HG02759 (cell line): ENCODE measurements around the gene CUL4A.
A peak's percentile ranks its signal among the peaks of the same experiment; 100 is the strongest.
"Not testable (repeated sequence)": the region's sequence is repeated elsewhere in the genome, so short reads cannot be mapped to it uniquely, and the experiment has no call there.

ENCODE experiments used
- ATAC-seq: cut with Tn5 transposase; IDR thresholded peaks from one replicate; pipeline ENCODE4 v1.9.1; 2021; ENCODE audit warnings: mild to moderate bottlenecking, moderate library complexity; ENCODE audit not compliant: unreplicated experiment

Gene CUL4A

DNA sequence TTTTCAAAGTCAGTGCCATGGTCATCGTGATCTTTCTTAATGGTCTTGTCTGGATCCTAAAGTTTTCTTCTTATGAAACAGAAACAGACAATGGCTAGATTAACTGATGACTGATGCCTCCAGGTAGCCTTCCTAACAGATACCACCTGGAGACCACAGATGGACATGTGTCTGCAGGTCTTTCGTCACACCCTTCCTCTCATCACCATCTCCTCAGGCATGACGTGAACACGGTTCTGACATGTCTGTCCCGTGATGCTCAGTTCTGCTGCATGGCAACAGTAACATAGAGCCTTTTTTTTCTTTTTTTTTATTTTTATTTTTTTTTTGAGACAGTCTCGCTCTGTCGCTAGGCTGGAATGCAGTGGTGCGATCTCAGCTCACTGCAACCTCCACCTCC lies 74.5 kb downstream of the CUL4A start:
- ATAC-seq, result no peak

DNA sequence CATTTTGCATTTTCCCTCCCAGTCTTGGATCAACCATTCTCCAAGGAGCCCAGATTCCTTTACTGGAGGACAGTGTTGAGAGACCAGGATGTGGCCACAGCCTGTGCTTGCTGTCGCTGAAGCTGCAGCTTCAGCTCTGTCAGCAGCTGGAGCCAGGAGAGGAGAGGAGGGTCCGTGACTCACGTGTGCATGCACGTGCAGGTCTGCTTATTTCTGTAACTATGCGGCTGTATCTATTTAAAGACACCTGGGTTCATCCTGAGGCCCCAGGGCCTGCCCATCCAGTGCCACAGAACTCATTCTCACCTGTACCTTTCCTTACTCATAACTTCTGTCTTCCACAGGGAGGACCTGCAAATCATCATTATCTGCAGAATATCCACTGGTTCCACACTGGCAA lies 79.5 kb downstream of the CUL4A start:
- ATAC-seq, result no peak

DNA sequence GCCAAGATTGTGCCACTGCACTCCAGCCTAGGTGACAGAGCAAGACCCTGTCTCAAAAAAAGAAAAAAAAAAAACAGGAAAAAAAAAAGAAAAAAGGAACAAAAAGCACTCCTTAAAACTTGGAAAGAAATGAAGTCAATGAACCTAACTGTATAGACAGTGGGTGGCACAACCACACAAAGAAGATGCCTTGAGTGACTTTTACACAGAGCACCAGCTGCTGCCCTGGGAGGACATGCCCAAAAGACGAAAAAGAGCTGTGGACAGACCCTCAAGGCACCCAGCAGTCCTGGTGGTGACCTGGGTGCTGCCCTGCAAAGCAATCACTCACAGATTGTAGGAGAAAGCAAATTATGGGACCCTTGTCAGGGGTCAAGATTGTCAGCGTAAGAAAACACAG lies 81.7 kb downstream of the CUL4A start:
- no peak for ATAC-seq

- ATAC-seq, result no peak
These were observed 82.8 kb downstream of the CUL4A start for GRCh38 chr13:113292021-113292862.

- ATAC-seq, result no peak
These were observed 84.3 kb downstream of the CUL4A start for GRCh38 chr13:113293686-113294085.

GRCh38 chr13:113295776-113296175 lies 86.4 kb downstream of the CUL4A start:
- no peak for ATAC-seq

DNA sequence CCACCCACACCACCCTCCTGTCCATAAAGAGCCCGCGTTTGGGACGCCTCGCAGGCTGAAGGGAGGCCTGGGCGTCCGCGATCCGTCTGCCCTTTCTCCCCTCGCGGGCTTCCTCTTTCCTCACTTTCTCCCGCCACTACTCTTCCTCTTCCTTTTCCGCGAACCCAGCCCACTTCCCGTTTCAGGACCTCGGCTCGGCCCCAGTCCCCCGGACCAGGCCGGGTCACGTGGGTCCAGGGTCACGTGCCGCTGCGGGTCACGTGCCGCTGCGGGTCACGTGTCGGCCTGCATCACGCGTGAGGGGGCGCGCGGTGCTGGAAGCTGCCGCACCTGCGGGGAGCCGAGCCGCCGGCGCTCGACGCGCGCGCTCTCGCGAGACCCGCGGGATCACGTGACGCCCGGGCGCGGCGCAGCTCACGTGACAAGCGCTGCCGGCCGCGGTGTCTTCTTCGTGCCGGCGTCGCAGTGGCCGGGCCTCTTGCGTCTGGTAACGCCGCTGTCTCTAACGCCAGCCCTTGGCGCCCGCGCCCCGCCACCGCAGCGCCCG lies 87.5 kb downstream of the CUL4A start, which contains the start of gene LAMP1:
LAMP1 (plus strand) TSS at position 417 of the 547 bp plus-strand sequence. CDS start 196 bp downstream, outside the sequence.
- ATAC-seq, result peak; percentile 86

DNA sequence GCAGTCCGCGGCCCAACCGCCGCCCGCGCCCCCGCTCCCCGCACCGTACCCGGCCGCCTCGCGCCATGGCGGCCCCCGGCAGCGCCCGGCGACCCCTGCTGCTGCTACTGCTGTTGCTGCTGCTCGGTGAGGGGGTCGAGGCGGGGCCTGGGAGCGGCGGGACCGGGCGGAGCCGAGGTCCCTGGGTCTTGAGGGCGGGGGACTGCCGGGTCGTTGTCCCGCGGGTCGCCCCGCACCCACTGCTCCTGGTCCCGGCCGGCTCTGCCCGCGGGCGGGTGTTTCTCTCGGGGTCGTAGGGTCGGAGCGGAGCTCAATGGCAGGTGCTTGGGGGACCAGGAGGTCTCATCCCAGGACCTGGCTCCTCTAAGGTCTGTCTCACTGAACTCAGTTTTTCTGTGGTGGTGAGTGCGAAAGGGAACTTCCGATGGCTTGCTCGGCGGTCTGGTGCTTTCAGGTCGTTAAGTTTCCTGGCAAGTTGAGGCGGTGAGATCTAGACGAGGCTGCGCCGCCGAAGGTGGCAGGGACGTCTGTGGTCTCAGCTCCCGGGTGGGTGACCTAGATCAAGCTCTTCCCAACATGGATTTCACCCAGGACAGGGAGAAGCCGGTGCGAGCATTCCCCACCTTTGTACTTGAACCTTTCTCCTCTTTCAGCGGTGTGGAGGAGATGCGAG lies 88.1 kb downstream of the CUL4A start:
- ATAC-seq, result peak; percentile 25

DNA sequence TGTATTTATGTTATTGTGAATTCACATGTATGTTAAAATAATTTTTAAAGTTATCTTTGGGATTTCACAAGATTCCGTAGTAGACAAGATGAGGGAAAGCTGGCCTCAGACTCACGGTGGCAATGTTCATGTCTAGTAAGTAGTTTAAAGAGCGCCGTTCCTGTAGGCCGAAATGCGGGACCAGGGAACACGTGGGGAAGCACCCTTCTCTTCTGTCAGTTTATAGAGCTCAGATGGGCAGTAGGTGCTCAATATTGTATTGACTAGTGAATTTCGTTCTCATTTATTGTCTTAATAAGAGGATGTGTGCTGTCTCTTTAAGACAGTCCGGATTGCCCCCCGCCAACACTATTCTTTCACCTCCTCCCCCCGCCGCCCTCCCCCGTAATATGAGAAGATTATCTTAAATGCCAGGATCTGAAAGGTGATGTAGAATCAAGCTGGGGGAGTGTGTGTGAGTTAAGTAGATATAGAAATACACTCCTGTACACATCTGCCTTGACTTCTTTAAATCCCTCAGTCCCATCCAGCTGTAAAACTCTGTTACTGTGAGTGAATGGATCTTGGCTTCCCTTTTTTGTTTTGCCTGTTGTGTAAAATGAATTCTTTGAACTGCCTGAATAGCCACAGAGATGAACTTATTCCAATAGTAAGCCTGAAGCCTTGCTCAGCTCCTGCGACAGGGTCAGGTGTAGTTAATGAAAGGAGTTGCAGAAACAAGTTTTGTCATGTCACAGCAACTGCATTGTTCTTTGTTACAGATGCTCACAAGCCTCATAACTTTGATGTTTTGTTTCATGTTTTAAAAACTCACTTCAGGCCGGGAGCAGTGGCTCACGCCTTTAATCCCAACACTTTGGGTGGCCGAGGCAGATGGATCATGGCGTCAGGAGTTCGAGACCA lies 88.9 kb downstream of the CUL4A start:
- no peak for ATAC-seq

DNA sequence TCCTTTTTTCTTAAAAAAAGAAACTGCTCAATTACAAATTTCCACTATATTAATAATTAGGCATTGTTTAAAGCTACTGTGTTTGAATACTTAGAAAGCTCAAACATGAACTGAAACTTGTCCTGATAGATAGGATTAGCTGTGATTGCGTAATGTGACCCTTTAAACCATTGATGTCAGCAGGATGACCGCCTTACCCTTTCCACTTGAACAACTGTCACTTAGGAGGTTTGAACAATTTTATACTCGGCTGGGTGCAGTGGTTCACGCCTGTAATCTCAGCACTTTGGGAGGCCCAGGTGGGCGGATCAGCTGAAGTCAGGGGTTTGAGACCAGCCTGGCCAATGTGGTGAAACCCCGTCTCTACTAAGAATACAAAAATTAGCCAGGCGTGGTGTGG lies 90.5 kb downstream of the CUL4A start:
- peak; percentile 23 for ATAC-seq

DNA sequence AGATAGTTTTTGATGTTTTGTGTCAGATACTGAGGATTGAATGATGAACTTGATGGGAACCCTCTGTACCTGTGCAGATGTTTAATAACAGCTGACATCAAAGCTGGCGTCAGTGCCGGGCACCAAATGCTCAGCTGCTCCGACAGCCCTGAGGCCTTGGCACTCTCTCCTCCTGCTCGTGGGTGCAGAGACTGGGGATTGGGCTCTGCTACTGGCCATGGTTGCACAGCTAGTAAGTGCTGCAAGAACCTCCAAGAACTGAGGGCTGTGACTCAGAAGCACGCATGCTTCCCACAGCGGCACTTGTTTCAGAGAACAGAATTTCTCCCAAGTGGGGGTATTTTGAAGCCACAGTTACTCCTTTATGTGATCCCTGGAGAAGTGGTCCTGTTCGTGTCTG lies 93.6 kb downstream of the CUL4A start:
- ATAC-seq, result no peak

DNA sequence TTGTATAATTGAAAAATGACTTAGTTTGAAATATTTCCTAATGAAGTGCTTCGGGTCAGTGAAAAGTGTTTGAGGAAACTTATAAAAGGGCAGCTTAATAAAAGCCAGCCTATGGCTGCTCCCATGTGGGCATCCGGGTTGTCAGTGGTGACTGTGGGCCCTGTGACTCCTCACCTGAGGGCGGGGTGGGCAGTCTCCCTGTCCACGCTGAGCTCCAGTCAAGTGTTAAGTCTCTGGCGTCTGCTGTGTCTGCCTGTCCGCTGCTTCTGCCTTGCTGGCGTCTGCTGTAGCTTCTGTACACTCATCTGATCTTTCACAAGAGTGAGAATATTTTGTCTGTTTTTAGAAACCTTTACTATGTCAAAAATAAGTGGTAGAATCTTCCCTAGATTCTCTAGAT lies 94.7 kb downstream of the CUL4A start:
- no peak for ATAC-seq

- ATAC-seq, result no peak
These were observed 95.8 kb downstream of the CUL4A start for GRCh38 chr13:113305208-113305607.

DNA sequence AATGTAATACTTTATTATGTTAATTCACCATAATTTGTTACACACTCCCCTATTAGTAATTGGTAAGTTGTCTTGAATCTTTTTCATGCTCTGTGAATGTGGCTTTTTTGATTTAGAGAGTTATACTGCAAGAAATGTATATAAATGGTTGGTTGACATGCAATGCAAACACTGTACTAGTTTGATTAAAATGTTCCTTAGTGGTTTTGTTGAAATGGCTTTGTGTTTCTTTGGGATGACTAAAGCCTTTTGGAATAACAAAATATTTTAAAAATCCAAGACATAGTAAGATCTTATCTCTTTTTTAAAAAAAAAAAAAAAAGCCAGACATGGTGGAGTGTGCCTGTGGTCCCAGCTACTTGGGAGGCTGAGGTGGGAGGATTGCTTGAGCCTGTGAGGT lies 98.1 kb downstream of the CUL4A start:
- ATAC-seq, result no peak

DNA sequence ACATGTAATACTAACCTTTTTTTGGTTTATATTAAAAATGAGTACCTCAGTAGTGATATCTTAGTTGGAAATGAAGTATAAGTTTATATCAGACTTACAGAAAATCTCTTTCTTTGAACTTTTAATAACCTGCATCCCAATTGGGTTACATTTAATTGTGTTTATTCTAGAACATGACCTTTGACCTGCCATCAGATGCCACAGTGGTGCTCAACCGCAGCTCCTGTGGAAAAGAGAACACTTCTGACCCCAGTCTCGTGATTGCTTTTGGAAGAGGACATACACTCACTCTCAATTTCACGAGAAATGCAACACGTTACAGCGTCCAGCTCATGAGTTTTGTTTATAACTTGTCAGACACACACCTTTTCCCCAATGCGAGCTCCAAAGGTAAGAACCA lies 100.1 kb downstream of the CUL4A start:
- no peak for ATAC-seq

DNA sequence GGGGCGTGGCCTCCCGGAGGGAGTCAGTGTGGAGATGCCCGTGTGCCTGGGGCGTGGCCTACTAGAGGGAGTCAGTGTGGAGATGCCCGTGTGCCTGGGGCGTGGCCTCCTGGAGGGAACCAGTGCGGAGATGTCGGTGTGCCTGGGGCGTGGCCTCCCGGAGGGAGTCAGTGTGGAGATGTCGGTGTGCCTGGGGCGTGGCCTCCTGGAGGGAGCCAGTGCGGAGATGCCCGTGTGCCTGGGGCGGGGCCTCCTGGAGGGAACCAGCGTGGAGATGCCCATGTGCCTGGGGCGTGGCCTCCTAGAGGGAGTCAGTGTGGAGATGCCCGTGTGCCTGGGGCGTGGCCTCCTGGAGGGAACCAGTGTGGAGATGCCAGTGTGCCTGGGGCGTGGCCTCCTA lies 104.7 kb downstream of the CUL4A start:
- not testable (repeated sequence) for ATAC-seq

DNA sequence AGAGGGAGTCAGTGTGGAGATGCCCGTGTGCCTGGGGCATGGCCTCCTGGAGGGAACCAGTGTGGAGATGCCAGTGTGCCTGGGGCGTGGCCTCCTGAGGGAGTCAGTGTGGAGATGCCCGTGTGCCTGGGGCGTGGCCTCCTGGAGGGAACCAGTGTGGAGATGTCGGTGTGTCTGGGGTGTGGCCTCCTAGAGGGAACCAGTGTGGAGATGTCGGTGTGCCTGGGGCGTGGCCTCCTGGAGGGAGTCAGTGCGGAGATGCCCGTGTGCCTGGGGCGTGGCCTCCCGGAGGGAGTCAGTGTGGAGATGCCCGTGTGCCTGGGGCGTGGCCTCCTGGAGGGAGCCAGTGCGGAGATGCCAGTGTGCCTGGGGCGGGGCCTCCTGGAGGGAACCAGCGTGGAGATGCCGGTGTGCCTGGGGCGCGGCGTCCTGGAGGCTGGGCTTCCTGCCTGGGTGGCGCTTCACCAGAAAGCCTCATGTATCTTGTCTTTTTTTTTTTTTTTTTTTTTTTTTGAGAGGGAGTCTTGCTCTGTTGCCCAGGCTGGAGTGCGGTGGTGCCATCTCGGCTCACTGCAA lies 105.6 kb downstream of the CUL4A start:
- ATAC-seq, result not testable (repeated sequence)

DNA sequence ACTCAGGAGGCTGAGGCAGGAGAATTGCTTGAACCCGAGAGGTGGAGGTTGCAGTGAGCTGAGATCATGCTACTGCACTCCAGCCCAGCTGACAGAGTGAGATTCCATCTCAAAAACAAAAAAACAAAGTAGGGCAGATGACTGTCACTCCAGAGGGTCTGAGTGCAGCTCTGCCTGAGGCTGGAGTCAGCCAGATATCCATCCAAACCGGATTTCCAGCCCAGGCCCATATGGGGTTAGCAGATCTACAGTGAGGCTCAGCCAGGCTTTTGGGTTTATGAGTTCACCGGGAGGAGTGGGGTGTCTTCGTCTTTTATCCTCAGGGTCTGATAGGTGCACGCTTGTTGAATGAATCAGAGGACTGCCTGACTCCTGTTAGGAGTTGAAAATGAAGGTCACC lies 106.6 kb downstream of the CUL4A start:
- ATAC-seq, result no peak
